K562 (cell line): ENCODE results near the gene LPGAT1. TPM values are rescaled to one million over a fixed set of nuclear protein-coding genes. Genes with fewer than 3 reads are reported as not detected.

Experiments used
- ATAC-seq: fragments of 200-7000 bp; cut with Tn5 transposase; 3 replicates; pipeline ENCODE4 v1.9.1; 2020; ENCODE audit warnings: moderate library complexity
- BruUV-seq: library from RNA; stranded (reverse); fragments of 400-500 nt; replicated peaks from 2 replicates; lab custom pipeline; 2021; lab: Mats Ljungman, UMichigan
- CTCF ChIA-PET: fragments of 300-600 bp; formaldehyde crosslinking; extraction: SDS; loops from one replicate; lab custom pipeline; 2021; ENCODE audit warnings: low intra/inter-chr PET ratio; lab: Yijun Ruan, JAX
- POLR2A ChIA-PET: fragments of 300-600, 350-650 bp; sonication (Branson Sonifier 250); formaldehyde crosslinking; extraction: SDS; loops from one replicate; lab custom pipeline; 2021; ENCODE audit warnings: antibody characterized with exemption, inconsistent platforms; lab: Yijun Ruan, JAX
- DNase-seq, 4 experiments: peaks; one replicate each; pipeline versions ENCODE4 v3.0.0 to v3.0.0-alpha.2; 2011 to 2018; ENCODE audit warnings: low spot score in 3 of 4, mixed read lengths in 3 of 4; ENCODE audit errors: extremely low read depth in 1 of 4
- FAIRE-seq: peaks from 2 replicates; lab custom pipeline; 2011; peaks lifted over from hg19 to GRCh38; lab: Jason Lieb, UNC
- H2AFZ ChIP-seq: 2 replicates; pipeline ENCODE4 v1.6.0; 2011; ENCODE audit warnings: low read depth, low read length, control low read depth, inconsistent platforms
- H3K27ac ChIP-seq: fragments of 200-600 bp; 3 replicates; pipeline ENCODE4 v1.8.0; 2011; ENCODE audit warnings: low read depth, mild to moderate bottlenecking, control low read depth, inconsistent platforms, low read length, moderate library complexity, mixed read lengths; ENCODE audit errors: extremely low read depth
- H3K27me3 ChIP-seq, 2 experiments: fragments of 300-600 bp in 1 of 2; 2 replicates in 1 of 2; 3 replicates in 1 of 2; pipeline versions ENCODE4 v1.6.0 to v1.8.0; 2011; ENCODE audit warnings: inconsistent platforms in 2 of 2, low read length in 2 of 2, mild to moderate bottlenecking in 1 of 2, mixed read lengths in 1 of 2, moderate library complexity in 1 of 2; ENCODE audit not compliant: control insufficient read depth in 2 of 2, insufficient read depth in 2 of 2
- H3K36me3 ChIP-seq: fragments of 300-600 bp; 3 replicates; pipeline ENCODE4 v1.8.0; 2011; ENCODE audit warnings: mild to moderate bottlenecking, low read length, inconsistent platforms; ENCODE audit not compliant: control insufficient read depth, insufficient read depth
- H3K4me1 ChIP-seq, 2 experiments: fragments of 200-600 bp in 1 of 2; replicated peaks in 1 of 2; 2 replicates in 1 of 2; 3 replicates in 1 of 2; pipeline versions ENCODE4 v1.5.1 to v1.8.0; 2011; ENCODE audit warnings: inconsistent platforms in 2 of 2, low read length in 2 of 2, mild to moderate bottlenecking in 1 of 2, mixed read lengths in 1 of 2, moderate library complexity in 1 of 2; ENCODE audit not compliant: control insufficient read depth in 2 of 2, insufficient read depth in 2 of 2
- H3K4me2 ChIP-seq: 2 replicates; pipeline ENCODE4 v1.6.1; 2011; ENCODE audit warnings: low read length, control low read depth, inconsistent platforms, mixed read lengths; ENCODE audit not compliant: insufficient read depth
- H3K4me3 ChIP-seq: fragments of 200-600 bp; sonication (generic), shearing (Covaris generic); 2 replicates; pipeline ENCODE4 v1.5.1; 2016; ENCODE audit warnings: control low read depth, inconsistent platforms
- H3K79me2 ChIP-seq: fragments of 200-600 bp; 3 replicates; pipeline ENCODE4 v1.8.0; 2011; ENCODE audit warnings: low read length, inconsistent platforms; ENCODE audit not compliant: control insufficient read depth, insufficient read depth
- H3K9ac ChIP-seq, 2 experiments: 2 replicates each; pipeline versions ENCODE4 v1.6.0 to v1.6.1; 2011; ENCODE audit warnings: low read depth in 2 of 2, low read length in 2 of 2, control low read depth in 1 of 2, inconsistent platforms in 1 of 2, mild to moderate bottlenecking in 1 of 2, mixed read lengths in 1 of 2; ENCODE audit not compliant: insufficient read depth in 1 of 2
- H3K9me1 ChIP-seq: one replicate; pipeline ENCODE4 v1.6.0; 2011; ENCODE audit warnings: inconsistent platforms, mild to moderate bottlenecking, low read length, moderate library complexity; ENCODE audit not compliant: control insufficient read depth, insufficient read depth
- H3K9me3 ChIP-seq: replicated peaks from 2 replicates; pipeline ENCODE4 v1.5.1; 2011; ENCODE audit warnings: low read depth, low read length, inconsistent platforms; ENCODE audit not compliant: control insufficient read depth, insufficient read depth
- H4K20me1 ChIP-seq: replicated peaks from 2 replicates; pipeline ENCODE4 v1.6.1; 2011; ENCODE audit warnings: low read length, inconsistent platforms, mixed read lengths; ENCODE audit not compliant: control insufficient read depth, insufficient read depth
- CBFA2T3 ChIP-seq: fragments of 450-650 bp; IDR thresholded peaks from 2 replicates; pipeline ENCODE4 v1.6.1; 2017
- CBX1 ChIP-seq: sonication (generic); IDR thresholded peaks from 2 replicates; pipeline ENCODE4 v1.6.1; 2016; ENCODE audit warnings: antibody characterized with exemption, low read depth, mild to moderate bottlenecking
- CTBP1 ChIP-seq: fragments of 450-650 bp; IDR thresholded peaks from 2 replicates; pipeline ENCODE4 v1.6.1; 2016; ENCODE audit warnings: borderline replicate concordance
- CXXC5 ChIP-seq: fragments of 250-450 bp; sonication (Bioruptor Pico); IDR thresholded peaks from 2 replicates; pipeline ENCODE4 v1.8.0; 2022; ENCODE audit warnings: inconsistent platforms, mild to moderate bottlenecking, moderate library complexity
- DDX20 ChIP-seq: fragments of 450-650 bp; IDR thresholded peaks from 2 replicates; pipeline ENCODE4 v1.6.1; 2016; ENCODE audit warnings: missing genetic modification characterization, low read depth, mild to moderate bottlenecking, missing compliant biosample characterization, moderate library complexity
- ESRRA ChIP-seq: fragments of 450-650 bp; IDR thresholded peaks from 2 replicates; pipeline ENCODE4 v1.6.1; 2014; ENCODE audit warnings: low read depth, mild to moderate bottlenecking, moderate library complexity, borderline replicate concordance
- GTF2B ChIP-seq: IDR thresholded peaks from 2 replicates; pipeline ENCODE4 v1.6.1; 2011; ENCODE audit not compliant: insufficient read length; ENCODE audit errors: extremely low read depth
- KDM2B ChIP-seq: fragments of 250-450 bp; sonication (Bioruptor Pico); IDR thresholded peaks from 2 replicates; pipeline ENCODE4 v1.8.0; 2021; ENCODE audit warnings: mild to moderate bottlenecking, moderate library complexity
- KDM4B ChIP-seq, 2 experiments: fragments of 450-650 bp in 1 of 2; sonication (generic) in 1 of 2; IDR thresholded peaks; 2 replicates each; pipeline ENCODE4 v1.6.1; 2016 to 2017; ENCODE audit warnings: borderline replicate concordance in 2 of 2, antibody characterized with exemption in 1 of 2, low read depth in 1 of 2, mild to moderate bottlenecking in 1 of 2
- NFATC3 ChIP-seq: fragments of 450-650 bp; IDR thresholded peaks from 2 replicates; pipeline ENCODE4 v1.6.1; 2017; ENCODE audit warnings: mild to moderate bottlenecking
- NFE2 ChIP-seq: IDR thresholded peaks from 2 replicates; pipeline ENCODE4 v1.6.1; 2014; ENCODE audit warnings: antibody characterized with exemption, low read depth
- PML ChIP-seq: IDR thresholded peaks from 2 replicates; pipeline ENCODE4 v1.6.1; 2012; ENCODE audit warnings: low read length, inconsistent platforms
- PTRF ChIP-seq: fragments of 450-650 bp; IDR thresholded peaks from 2 replicates; pipeline ENCODE4 v1.6.1; 2016; ENCODE audit warnings: mild to moderate bottlenecking, missing genetic modification characterization, missing compliant biosample characterization
- RFX7 ChIP-seq: fragments of 250-450 bp; sonication (Bioruptor Pico); IDR thresholded peaks from 2 replicates; pipeline ENCODE4 v1.5.1; 2021; ENCODE audit warnings: mild to moderate bottlenecking
- SMAD1 ChIP-seq: fragments of 150-350 bp; IDR thresholded peaks from 2 replicates; pipeline ENCODE4 v1.6.1; 2014; ENCODE audit warnings: low read length, low read depth; ENCODE audit not compliant: partially characterized antibody
- SMARCB1 ChIP-seq: IDR thresholded peaks from 2 replicates; pipeline ENCODE4 v1.6.1; 2011; ENCODE audit warnings: improper control_type of control experiment, low read depth; ENCODE audit not compliant: insufficient read length
- ZNF175 ChIP-seq: fragments of 200-800 bp; sonication (Bioruptor generic); IDR thresholded peaks from 2 replicates; pipeline ENCODE4 v1.6.1; 2016; ENCODE audit warnings: low read depth, mild to moderate bottlenecking, missing genetic modification characterization, missing compliant biosample characterization
- ZNF316 ChIP-seq: fragments of 450-650 bp; IDR thresholded peaks from 2 replicates; pipeline ENCODE4 v1.6.1; 2016
- WGBS: fragments of 100-300 bp; shearing (Covaris generic); methylation state at CpG from one replicate; pipeline ENCODE4 v1.1.6; 2016; ENCODE audit warnings: low coverage, mixed read lengths; ENCODE audit not compliant: insufficient coverage; ENCODE audit errors: missing lambda C conversion rate; 5-methylcytosine and 5-hydroxymethylcytosine counted together
- in situ Hi-C: fragments of 300-500 bp; cut with MboI; formaldehyde crosslinking; loops from 4 replicates; pipeline ENCODE4 v1.15.0; 2018; ENCODE audit warnings: inconsistent platforms, mixed read lengths
- intact Hi-C: fragments of 100-400 bp; cut with micrococcal nuclease; formaldehyde crosslinking; loops from 2 replicates; pipeline ENCODE4 v1.14.2; 2022
- polyA plus RNA-seq, 8 experiments: library from polyadenylated mRNA; depleted of rRNA in 4 of 8; stranded (reverse) in 5 of 8; unstranded in 3 of 8; fragments of >200 nt; fragmentation: Nextera tagmentation in 2 of 8; fragmentation: Illumina TruSeq in 1 of 8; extraction: Ambion mirVana in 2 of 8; extraction: Trizol in 1 of 8; gene quantifications; 2 replicates each; pipeline versions ENCODE4 v1.2.1 to v1.2.3, GENCODE V29; 2011 to 2014; ENCODE audit warnings: inconsistent platforms in 1 of 8, missing spikeins in 1 of 8
- total RNA-seq, 7 experiments: library from RNA; depleted of rRNA in 6 of 7; stranded (reverse); fragments of >200 nt in 6 of 7; fragmentation: Illumina TruSeq in 2 of 7; extraction: Trizol in 2 of 7; gene quantifications; 2 replicates each; pipeline versions ENCODE4 v1.2.1 to v1.2.3, GENCODE V29; 2011 to 2021; ENCODE audit warnings: low replicate concordance in 1 of 7
- TF ChIP-seq, protein P1 (sequence below): fragments of 450-650 bp; IDR thresholded peaks from 2 replicates; pipeline ENCODE4 v1.6.1; 2018; ENCODE audit not compliant: partially characterized antibody
- TF ChIP-seq, protein P2 (sequence below): fragments of 250-450 bp; sonication (Bioruptor Pico); IDR thresholded peaks from 2 replicates; pipeline ENCODE4 v1.8.0; 2022; ENCODE audit warnings: moderate library complexity, mild to moderate bottlenecking, inconsistent platforms

The LPGAT1 gene
- total and polyA plus RNA-seq, 9 of the 15 experiments (the other 6 are each of a cell fraction or from before 2014, with no cell fraction given) = 5.7 to 31.4 (median 16.3) TPM

DNA sequence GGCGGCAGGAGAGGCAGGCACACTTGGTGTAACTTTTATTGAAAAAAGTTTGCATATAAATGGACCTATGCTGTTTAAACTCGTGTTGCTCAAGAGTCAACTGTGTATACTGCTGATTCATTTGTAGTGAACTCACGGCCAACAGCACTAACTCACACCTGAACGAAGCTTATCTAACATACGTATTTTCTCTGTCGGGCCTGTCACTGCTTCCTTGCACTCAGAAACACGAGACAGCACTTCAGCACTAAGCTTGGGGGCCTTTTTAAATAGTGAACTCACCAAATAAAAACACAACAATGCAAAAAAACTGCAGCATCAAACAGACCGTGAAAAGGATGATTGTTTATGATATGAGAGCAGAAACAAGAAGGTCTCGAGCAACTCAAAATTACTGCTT is 96.2 kb downstream of the LPGAT1 start:
- no peaks in the 10 kb centered on the region for H3K27me3 ChIP-seq
- no peak overlapping the region; the same call in 1 of the 2 replicates for H3K4me2 ChIP-seq
- no peak overlapping the region for H3K4me3 ChIP-seq
- POLR2A ChIA-PET = interaction anchor here (0.9 to 4.3 kb wide), 4 partner anchors 8 to 27 kb away, joined by 3 to 35 read pairs (median 4); no protein-coding TSS in a partner anchor
- H3K79me2 ChIP-seq = no peaks in the 10 kb centered on the region
- peak overlapping the region; percentile 76 for H2AFZ ChIP-seq
- DNase-seq (peak in 1 of 4 experiments; percentile 41), FAIRE-seq (no peak), ATAC-seq (peak; percentile 27; the same call in 1 of the 3 replicates)
- peaks cover 15 to 31% of the 10 kb centered on the region in 2 experiments for H3K4me1 ChIP-seq
- intact Hi-C loops = no loop called here
- H3K27ac ChIP-seq = no peak overlapping the region
- no peaks in the 10 kb centered on the region for H3K36me3 ChIP-seq
- no peaks in the 10 kb centered on the region for H3K9me1 ChIP-seq
- H3K9me3 ChIP-seq = no peaks in the 10 kb centered on the region
- no TSS peak for BruUV-seq
- WGBS = 14% methylated on average over 9 of the region's 9 CpGs
- H3K9ac ChIP-seq = no peak overlapping the region
- in situ Hi-C loops = no loop called here
- CTCF ChIA-PET = no interaction called here
- H4K20me1 ChIP-seq = no peaks in the 10 kb centered on the region
- TF ChIP-seq, protein P1, sequence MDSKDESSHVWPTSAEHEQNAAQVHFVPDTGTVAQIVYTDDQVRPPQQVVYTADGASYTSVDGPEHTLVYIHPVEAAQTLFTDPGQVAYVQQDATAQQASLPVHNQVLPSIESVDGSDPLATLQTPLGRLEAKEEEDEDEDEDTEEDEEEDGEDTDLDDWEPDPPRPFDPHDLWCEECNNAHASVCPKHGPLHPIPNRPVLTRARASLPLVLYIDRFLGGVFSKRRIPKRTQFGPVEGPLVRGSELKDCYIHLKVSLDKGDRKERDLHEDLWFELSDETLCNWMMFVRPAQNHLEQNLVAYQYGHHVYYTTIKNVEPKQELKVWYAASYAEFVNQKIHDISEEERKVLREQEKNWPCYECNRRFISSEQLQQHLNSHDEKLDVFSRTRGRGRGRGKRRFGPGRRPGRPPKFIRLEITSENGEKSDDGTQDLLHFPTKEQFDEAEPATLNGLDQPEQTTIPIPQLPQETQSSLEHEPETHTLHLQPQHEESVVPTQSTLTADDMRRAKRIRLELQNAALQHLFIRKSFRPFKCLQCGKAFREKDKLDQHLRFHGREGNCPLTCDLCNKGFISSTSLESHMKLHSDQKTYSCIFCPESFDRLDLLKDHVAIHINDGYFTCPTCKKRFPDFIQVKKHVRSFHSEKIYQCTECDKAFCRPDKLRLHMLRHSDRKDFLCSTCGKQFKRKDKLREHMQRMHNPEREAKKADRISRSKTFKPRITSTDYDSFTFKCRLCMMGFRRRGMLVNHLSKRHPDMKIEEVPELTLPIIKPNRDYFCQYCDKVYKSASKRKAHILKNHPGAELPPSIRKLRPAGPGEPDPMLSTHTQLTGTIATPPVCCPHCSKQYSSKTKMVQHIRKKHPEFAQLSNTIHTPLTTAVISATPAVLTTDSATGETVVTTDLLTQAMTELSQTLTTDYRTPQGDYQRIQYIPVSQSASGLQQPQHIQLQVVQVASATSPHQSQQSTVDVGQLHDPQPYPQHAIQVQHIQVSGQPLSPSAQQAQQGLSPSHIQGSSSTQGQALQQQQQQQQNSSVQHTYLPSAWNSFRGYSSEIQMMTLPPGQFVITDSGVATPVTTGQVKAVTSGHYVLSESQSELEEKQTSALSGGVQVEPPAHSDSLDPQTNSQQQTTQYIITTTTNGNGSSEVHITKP = no peak
- TF ChIP-seq ESRRA (no peak), CBX1 (no peak), ZNF175 (CRISPR knock-in tag) (no peak), PML (no peak), RFX7 (CRISPR knock-in tag) (no peak), ZNF316 (peak; percentile 67), KDM4B (IDR thresholded peaks at IDR 0.05; ENCODE audit: borderline replicate concordance in 2 of 2, low read depth in 1 of 2) (no peak), NFE2 (peak; percentile 88), SMARCB1 (no peak), NFATC3 (no peak), KDM2B (no peak), CBFA2T3 (no peak), CXXC5 (CRISPR knock-in tag) (peak; percentile 43), GTF2B (no peak), CTBP1 (no peak; the same call in 1 of the 2 replicates), PTRF (no peak), SMAD1 (no peak), DDX20 (tag) (no peak)
- TF ChIP-seq, protein P2, sequence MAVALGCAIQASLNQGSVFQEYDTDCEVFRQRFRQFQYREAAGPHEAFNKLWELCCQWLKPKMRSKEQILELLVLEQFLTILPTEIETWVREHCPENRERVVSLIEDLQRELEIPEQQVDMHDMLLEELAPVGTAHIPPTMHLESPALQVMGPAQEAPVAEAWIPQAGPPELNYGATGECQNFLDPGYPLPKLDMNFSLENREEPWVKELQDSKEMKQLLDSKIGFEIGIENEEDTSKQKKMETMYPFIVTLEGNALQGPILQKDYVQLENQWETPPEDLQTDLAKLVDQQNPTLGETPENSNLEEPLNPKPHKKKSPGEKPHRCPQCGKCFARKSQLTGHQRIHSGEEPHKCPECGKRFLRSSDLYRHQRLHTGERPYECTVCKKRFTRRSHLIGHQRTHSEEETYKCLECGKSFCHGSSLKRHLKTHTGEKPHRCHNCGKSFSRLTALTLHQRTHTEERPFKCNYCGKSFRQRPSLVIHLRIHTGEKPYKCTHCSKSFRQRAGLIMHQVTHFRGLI = no peak
